ENCODE data around the gene TRAF3IP3. TPM values are rescaled to one million over a fixed set of nuclear protein-coding genes. Genes with fewer than 3 reads are reported as not detected.

TRAF3IP3 gene, protein sequence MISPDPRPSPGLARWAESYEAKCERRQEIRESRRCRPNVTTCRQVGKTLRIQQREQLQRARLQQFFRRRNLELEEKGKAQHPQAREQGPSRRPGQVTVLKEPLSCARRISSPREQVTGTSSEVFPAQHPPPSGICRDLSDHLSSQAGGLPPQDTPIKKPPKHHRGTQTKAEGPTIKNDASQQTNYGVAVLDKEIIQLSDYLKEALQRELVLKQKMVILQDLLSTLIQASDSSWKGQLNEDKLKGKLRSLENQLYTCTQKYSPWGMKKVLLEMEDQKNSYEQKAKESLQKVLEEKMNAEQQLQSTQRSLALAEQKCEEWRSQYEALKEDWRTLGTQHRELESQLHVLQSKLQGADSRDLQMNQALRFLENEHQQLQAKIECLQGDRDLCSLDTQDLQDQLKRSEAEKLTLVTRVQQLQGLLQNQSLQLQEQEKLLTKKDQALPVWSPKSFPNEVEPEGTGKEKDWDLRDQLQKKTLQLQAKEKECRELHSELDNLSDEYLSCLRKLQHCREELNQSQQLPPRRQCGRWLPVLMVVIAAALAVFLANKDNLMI
- total RNA-seq: 100 to 1,000 TPM in 1 of 3 donors, 10 to 100 TPM in 2; 59.0 to 109 (median 85.2) TPM

- Mint-ChIP-seq H3K4me3 (peak within 1 kb of the TSS; percentile 96), H3K27me3 (ENCODE audit: low read depth) (no peaks in the 10 kb centered on the region), H3K36me3 (ENCODE audit: insufficient read depth) (peaks cover 24% of the 10 kb centered on the region), H3K9me3 (no peaks in the 10 kb centered on the region), H3K4me1 (ENCODE audit: low read depth) (peaks cover 88% of the 10 kb centered on the region)
- DNase-seq: peak; percentile 60
- peak; percentile 72 to 79 for ATAC-seq
Measured at GRCh38 chr1:209755926-209756614, at the start of gene TRAF3IP3. Gene TRAF3IP3, plus strand, starts transcription at chr1:209756053. Its CDS starts 3,987 bp downstream, at chr1:209760040.

DNA sequence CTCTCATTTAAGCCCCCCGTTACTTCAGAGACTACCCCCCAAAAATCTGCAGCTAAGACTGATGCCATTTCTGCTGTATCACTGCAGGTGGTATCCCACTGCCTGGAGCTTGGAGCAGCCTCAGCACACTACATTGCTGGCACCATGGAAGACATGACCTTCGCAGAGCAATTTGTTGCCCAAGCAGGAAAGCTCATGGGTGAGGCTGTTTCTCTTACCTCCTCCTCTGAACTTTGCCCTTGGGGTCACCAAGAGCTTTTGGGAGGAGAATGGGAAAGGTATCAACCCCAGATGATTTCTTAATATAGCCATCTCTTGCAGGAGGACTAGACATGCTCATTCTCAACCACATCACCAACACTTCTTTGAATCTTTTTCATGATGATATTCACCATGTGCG is 49.2 kb upstream of the TRAF3IP3 start:
- ATAC-seq: no peak

DNA sequence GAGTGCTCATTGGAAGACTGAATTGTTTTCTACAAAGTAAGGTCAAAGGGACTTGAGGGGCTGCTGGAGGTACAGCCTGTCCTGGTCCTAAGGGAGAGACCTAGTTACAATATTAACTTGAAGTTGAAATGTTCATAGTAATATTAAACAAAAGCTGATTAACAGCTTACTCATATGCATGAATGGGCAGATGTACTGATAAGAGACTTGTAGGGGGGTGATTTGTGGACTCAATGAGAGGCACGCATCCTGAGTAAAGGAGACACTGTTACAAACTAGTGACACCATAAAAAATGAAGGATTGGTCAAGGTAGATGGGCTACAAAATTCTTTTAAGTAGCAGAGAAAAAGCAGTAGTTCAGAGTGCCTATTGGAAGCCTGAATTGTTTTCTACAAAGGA is 48.5 kb upstream of the TRAF3IP3 start:
- H3K36me3 Mint-ChIP-seq (ENCODE audit: insufficient read depth): no peaks in the 10 kb centered on the region
- ATAC-seq: no peak
- no peak for DNase-seq
- H3K4me1 Mint-ChIP-seq (ENCODE audit: low read depth): peaks cover 50% of the 10 kb centered on the region
- no peaks in the 10 kb centered on the region for H3K9me3 Mint-ChIP-seq
- no peak overlapping the region for H3K4me3 Mint-ChIP-seq
- peaks cover 5% of the 10 kb centered on the region for H3K27me3 Mint-ChIP-seq (ENCODE audit: low read depth)

More for the DNA sequence above, 49.2 kb upstream of the TRAF3IP3 start:
- Mint-ChIP-seq H3K36me3 (ENCODE audit: insufficient read depth) (no peaks in the 10 kb centered on the region), H3K9me3 (no peaks in the 10 kb centered on the region), H3K4me1 (ENCODE audit: low read depth) (peaks cover 51% of the 10 kb centered on the region), H3K4me3 (no peak overlapping the region), H3K27me3 (ENCODE audit: low read depth) (peaks cover 5% of the 10 kb centered on the region)
- DNase-seq: no peak

- Mint-ChIP-seq H3K4me1 (ENCODE audit: low read depth) (peaks cover 50% of the 10 kb centered on the region), H3K9me3 (no peaks in the 10 kb centered on the region), H3K36me3 (ENCODE audit: insufficient read depth) (no peaks in the 10 kb centered on the region), H3K4me3 (no peak overlapping the region), H3K27me3 (ENCODE audit: low read depth) (peaks cover 5% of the 10 kb centered on the region)
- no peak for ATAC-seq
- no peak for DNase-seq
Measured at GRCh38 chr1:209708297-209708696, 47.6 kb upstream of the TRAF3IP3 start.

DNA sequence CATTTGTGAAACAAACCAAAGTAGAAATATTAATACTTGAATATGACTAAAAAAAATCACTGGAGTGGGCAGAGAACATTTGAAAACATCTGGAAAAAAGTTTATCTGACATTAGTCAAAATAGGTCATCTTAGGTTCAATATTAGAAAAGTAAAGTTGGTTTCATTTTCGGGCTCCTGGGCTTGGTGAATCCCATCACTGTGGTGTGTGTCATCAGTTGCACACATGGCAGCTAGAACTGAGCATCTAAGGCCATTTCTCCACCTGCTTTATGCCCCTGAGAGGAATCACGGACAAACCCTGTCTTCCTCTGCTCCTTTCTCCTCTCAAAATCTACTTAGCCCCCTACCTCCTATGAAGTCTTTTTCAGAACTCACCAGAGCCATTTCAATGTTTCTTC is 45.8 kb upstream of the TRAF3IP3 start:
- no peaks in the 10 kb centered on the region for H3K27me3 Mint-ChIP-seq (ENCODE audit: low read depth)
- H3K4me1 Mint-ChIP-seq (ENCODE audit: low read depth): peaks cover 40% of the 10 kb centered on the region
- H3K9me3 Mint-ChIP-seq: no peaks in the 10 kb centered on the region
- peak overlapping the region; percentile 17 for H3K4me3 Mint-ChIP-seq
- DNase-seq (no peak), ATAC-seq (peak in 1 of 2 donors; percentile 38)
- peaks cover 2% of the 10 kb centered on the region for H3K36me3 Mint-ChIP-seq (ENCODE audit: insufficient read depth)

- DNase-seq (no peak), ATAC-seq (peak in 1 of 2 donors; percentile 23)
- no peak overlapping the region for H3K4me3 Mint-ChIP-seq
- H3K9me3 Mint-ChIP-seq: no peaks in the 10 kb centered on the region
- H3K36me3 Mint-ChIP-seq (ENCODE audit: insufficient read depth): peaks cover 2% of the 10 kb centered on the region
- H3K4me1 Mint-ChIP-seq (ENCODE audit: low read depth): peaks cover 43% of the 10 kb centered on the region
- H3K27me3 Mint-ChIP-seq (ENCODE audit: low read depth): no peaks in the 10 kb centered on the region
Measured at GRCh38 chr1:209710847-209711246, 45.0 kb upstream of the TRAF3IP3 start.

GRCh38 chr1:209714338-209714737 is 41.5 kb upstream of the TRAF3IP3 start:
- Mint-ChIP-seq H3K36me3 (ENCODE audit: insufficient read depth) (peaks cover 2% of the 10 kb centered on the region), H3K4me3 (peak overlapping the region; percentile 54), H3K9me3 (no peaks in the 10 kb centered on the region), H3K27me3 (ENCODE audit: low read depth) (no peaks in the 10 kb centered on the region), H3K4me1 (ENCODE audit: low read depth) (peaks cover 42% of the 10 kb centered on the region)
- DNase-seq (no peak), ATAC-seq (no peak)

GRCh38 chr1:209715314-209715713 is 40.5 kb upstream of the TRAF3IP3 start:
- Mint-ChIP-seq H3K27me3 (ENCODE audit: low read depth) (no peaks in the 10 kb centered on the region), H3K4me1 (ENCODE audit: low read depth) (peaks cover 32% of the 10 kb centered on the region), H3K9me3 (no peaks in the 10 kb centered on the region), H3K4me3 (peak overlapping the region; percentile 25), H3K36me3 (ENCODE audit: insufficient read depth) (peaks cover 2% of the 10 kb centered on the region)
- ATAC-seq (no peak), DNase-seq (no peak)

DNA sequence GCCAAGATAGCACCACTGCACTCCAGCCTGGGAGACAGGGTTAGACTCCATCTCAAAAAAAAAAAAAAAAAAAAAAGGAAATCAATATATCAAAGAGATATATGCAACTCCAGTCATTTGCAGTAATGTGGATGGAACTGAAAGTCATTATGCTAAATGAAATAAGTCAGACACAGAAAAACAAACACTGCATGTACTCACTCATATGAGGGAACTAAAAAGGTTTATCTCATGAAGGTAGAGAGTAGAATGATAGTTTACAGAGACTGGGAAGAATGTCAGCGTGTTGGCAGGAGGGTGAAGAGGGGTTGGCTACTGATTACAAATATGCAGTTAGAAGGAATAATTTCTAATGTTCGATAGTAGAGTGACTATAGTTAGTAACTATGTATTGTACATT is 38.0 kb upstream of the TRAF3IP3 start:
- H3K36me3 Mint-ChIP-seq (ENCODE audit: insufficient read depth): peaks cover 2% of the 10 kb centered on the region
- H3K9me3 Mint-ChIP-seq: no peaks in the 10 kb centered on the region
- no peaks in the 10 kb centered on the region for H3K27me3 Mint-ChIP-seq (ENCODE audit: low read depth)
- H3K4me1 Mint-ChIP-seq (ENCODE audit: low read depth): peaks cover 26% of the 10 kb centered on the region
- DNase-seq (no peak), ATAC-seq (peak; percentile 50 to 55)
- no peak overlapping the region for H3K4me3 Mint-ChIP-seq

- Mint-ChIP-seq H3K4me3 (no peak overlapping the region), H3K27me3 (ENCODE audit: low read depth) (no peaks in the 10 kb centered on the region), H3K36me3 (ENCODE audit: insufficient read depth) (no peaks in the 10 kb centered on the region), H3K4me1 (ENCODE audit: low read depth) (peaks cover 36% of the 10 kb centered on the region), H3K9me3 (no peaks in the 10 kb centered on the region)
- no peak for ATAC-seq
- DNase-seq: no peak
Measured at GRCh38 chr1:209720326-209720725, 35.5 kb upstream of the TRAF3IP3 start.

DNA sequence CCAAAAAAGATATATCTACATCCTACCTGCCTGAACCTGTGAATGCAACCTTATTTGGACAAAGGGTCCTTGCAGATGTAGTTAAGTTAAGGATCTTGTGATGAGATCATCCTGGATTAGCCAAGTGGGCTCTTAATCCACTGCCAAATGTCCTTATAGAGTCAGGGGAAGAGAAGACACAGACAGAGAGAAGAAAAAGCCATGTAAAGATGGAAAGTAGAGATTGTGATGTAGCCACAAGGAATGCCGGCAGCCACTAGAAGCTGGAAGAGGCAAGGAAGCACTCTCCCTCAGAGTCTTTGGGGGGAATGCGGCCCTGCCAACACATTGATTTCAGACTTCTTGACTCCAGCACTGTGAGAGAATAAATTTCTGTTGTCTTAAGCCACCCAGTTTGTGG is 35.0 kb upstream of the TRAF3IP3 start:
- Mint-ChIP-seq H3K27me3 (ENCODE audit: low read depth) (no peaks in the 10 kb centered on the region), H3K4me1 (ENCODE audit: low read depth) (peaks cover 36% of the 10 kb centered on the region), H3K4me3 (no peak overlapping the region), H3K36me3 (ENCODE audit: insufficient read depth) (no peaks in the 10 kb centered on the region), H3K9me3 (no peaks in the 10 kb centered on the region)
- DNase-seq (no peak), ATAC-seq (no peak)

GRCh38 chr1:209721323-209721722 is 34.5 kb upstream of the TRAF3IP3 start:
- ATAC-seq (no peak), DNase-seq (no peak)
- Mint-ChIP-seq H3K4me3 (no peak overlapping the region), H3K36me3 (ENCODE audit: insufficient read depth) (no peaks in the 10 kb centered on the region), H3K4me1 (ENCODE audit: low read depth) (peaks cover 33% of the 10 kb centered on the region), H3K27me3 (ENCODE audit: low read depth) (no peaks in the 10 kb centered on the region), H3K9me3 (no peaks in the 10 kb centered on the region)

DNA sequence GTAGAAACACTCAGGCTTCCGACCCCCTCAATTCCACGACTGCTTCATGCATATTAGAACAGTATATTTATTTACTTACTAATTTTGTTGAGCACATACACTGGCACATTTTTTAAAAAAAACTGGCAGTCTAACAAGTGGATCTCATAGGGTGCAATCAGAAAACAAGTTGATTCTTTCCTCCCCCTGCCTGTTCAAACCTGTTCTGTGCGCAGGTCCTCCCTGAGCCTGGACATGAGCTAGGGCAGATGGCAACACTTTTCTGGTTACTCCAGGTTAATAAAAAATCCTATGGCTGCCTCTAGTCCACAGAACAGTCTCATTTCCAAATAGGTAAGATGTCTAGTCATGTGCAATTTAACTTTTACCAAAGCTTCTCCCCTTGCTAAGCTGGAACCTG is 32.6 kb upstream of the TRAF3IP3 start:
- H3K9me3 Mint-ChIP-seq: no peaks in the 10 kb centered on the region
- no peak overlapping the region for H3K4me3 Mint-ChIP-seq
- peaks cover 38% of the 10 kb centered on the region for H3K4me1 Mint-ChIP-seq (ENCODE audit: low read depth)
- ATAC-seq (no peak), DNase-seq (no peak)
- no peaks in the 10 kb centered on the region for H3K27me3 Mint-ChIP-seq (ENCODE audit: low read depth)
- H3K36me3 Mint-ChIP-seq (ENCODE audit: insufficient read depth): no peaks in the 10 kb centered on the region

GRCh38 chr1:209723756-209724693 is 31.8 kb upstream of the TRAF3IP3 start:
- H3K4me3 Mint-ChIP-seq: peak overlapping the region; percentile 47
- peaks cover 38% of the 10 kb centered on the region for H3K4me1 Mint-ChIP-seq (ENCODE audit: low read depth)
- H3K9me3 Mint-ChIP-seq: no peaks in the 10 kb centered on the region
- DNase-seq: no peak
- no peaks in the 10 kb centered on the region for H3K27me3 Mint-ChIP-seq (ENCODE audit: low read depth)
- H3K36me3 Mint-ChIP-seq (ENCODE audit: insufficient read depth): no peaks in the 10 kb centered on the region
- ATAC-seq: peak; percentile 95 to 97

Measured in activated T-cell treated with anti-CD3 and anti-CD28 coated beads, Interleukin-2, amount 50 U/mL, for 4 hours (primary cell).